C4-2B (cell line): Measurements from ENCODE around the gene RC3H2.

Experiments
- CTCF ChIP-seq: fragments of 450-650 bp; conservative IDR thresholded peaks from 2 replicates; pipeline ENCODE4 v1.5.1; 2017; ENCODE audit warnings: mild to moderate bottlenecking
- ZFX ChIP-seq: fragments of 450-650 bp; IDR thresholded peaks from 2 replicates; pipeline ENCODE4 v1.6.1; 2017

- TF ChIP-seq CTCF: no peak
- TF ChIP-seq ZFX: no peak
Observed at GRCh38 chr9:122820490-122820845, 84.7 kb downstream of the RC3H2 start.
